OCI-LY3 (cell line): Measurements from ENCODE around the gene PROSER3.

ENCODE experiments used
- H2AFZ ChIP-seq: fragments of 200-600, 300-600 bp; shearing (Covaris generic); 2 replicates; pipeline ENCODE4 v1.6.0; 2014; ENCODE audit warnings: antibody characterized with exemption, low read depth, low read length
- H3K27ac ChIP-seq: fragments of 200-600, 300-600 bp; sonication (generic); 2 replicates; pipeline ENCODE4 v1.5.1; 2014; ENCODE audit warnings: mild to moderate bottlenecking, low read length, moderate library complexity, mixed read lengths
- H3K27me3 ChIP-seq: fragments of 200-600, 300-600 bp; sonication (generic); 2 replicates; pipeline ENCODE4 v1.6.1; 2014; ENCODE audit warnings: low read depth, low read length, mixed read lengths
- H3K36me3 ChIP-seq: fragments of 200-600, 300-600 bp; sonication (generic); replicated peaks from 2 replicates; pipeline ENCODE3; 2014; ENCODE audit warnings: low read depth, low read length, mixed read lengths
- H3K4me1 ChIP-seq: fragments of 300-600, 200-600 bp; sonication (generic); 2 replicates; pipeline ENCODE4 v1.6.1; 2014; ENCODE audit warnings: low read length, mixed read lengths
- H3K4me2 ChIP-seq: fragments of 200-600, 300-600 bp; sonication (generic); 2 replicates; pipeline ENCODE4 v1.6.1; 2014; ENCODE audit warnings: low read length, mixed read lengths
- H3K4me3 ChIP-seq: fragments of 300-600, 200-600 bp; sonication (generic); 2 replicates; pipeline ENCODE4 v1.5.1; 2014; ENCODE audit warnings: antibody characterized with exemption, mild to moderate bottlenecking, low read length, moderate library complexity
- H3K79me2 ChIP-seq: fragments of 300-600, 200-600 bp; shearing (Covaris generic); 2 replicates; pipeline ENCODE4 v1.6.1; 2014; ENCODE audit warnings: mild to moderate bottlenecking, low read length, mixed read lengths
- H3K9ac ChIP-seq: fragments of 300-600, 200-600 bp; shearing (Covaris generic); 2 replicates; pipeline ENCODE4 v1.6.0; 2014; ENCODE audit warnings: mild to moderate bottlenecking, low read length, moderate library complexity
- H3K9me3 ChIP-seq: fragments of 200-600, 300-600 bp; shearing (Covaris generic); 2 replicates; pipeline ENCODE4 v1.6.1; 2014; ENCODE audit warnings: low read length, mixed read lengths; ENCODE audit not compliant: insufficient read depth
- H4K20me1 ChIP-seq: fragments of 200-600, 300-600 bp; sonication (generic); 2 replicates; pipeline ENCODE4 v1.6.1; 2016; ENCODE audit warnings: low read length, mixed read lengths; ENCODE audit not compliant: insufficient read depth
- CTCF ChIP-seq: fragments of 200-600, 300-600 bp; sonication (generic); IDR thresholded peaks from 2 replicates; pipeline ENCODE4 v1.5.1; 2014; ENCODE audit warnings: antibody characterized with exemption, low read length, low read depth
- EZH2phosphoT487 ChIP-seq: fragments of 200-600 bp; shearing (Covaris generic); IDR thresholded peaks from 2 replicates; pipeline ENCODE4 v1.6.1; 2018; ENCODE audit warnings: antibody characterized with exemption, mixed run types, low read depth

PROSER3 gene

GRCh38 chr19:35806597-35806996, 48.6 kb downstream of the PROSER3 start:
- H3K4me2 ChIP-seq, result no peak overlapping the region

GRCh38 chr19:35807633-35808032, 49.7 kb downstream of the PROSER3 start:
- Histone ChIP-seq H3K9ac (no peak overlapping the region), H3K36me3 (no peaks in the 10 kb centered on the region), H3K4me1 (no peaks in the 10 kb centered on the region), H3K4me2 (no peak overlapping the region), H3K79me2 (no peaks in the 10 kb centered on the region), H3K27me3 (0 out of 2 replicates have a peak, but pooled peaks cover 4% of the 10 kb centered on the region), H3K27ac (no peak overlapping the region), H2AFZ (no peak overlapping the region), H4K20me1 (no peaks in the 10 kb centered on the region), H3K9me3 (no peaks in the 10 kb centered on the region), H3K4me3 (no peak overlapping the region)
- TF ChIP-seq CTCF, result no peak
- no peak for TF ChIP-seq EZH2phosphoT487

More at GRCh38 chr19:35806597-35806996, 48.6 kb downstream of the PROSER3 start:
- Histone ChIP-seq H3K4me3 (no peak overlapping the region), H3K79me2 (no peaks in the 10 kb centered on the region), H4K20me1 (no peaks in the 10 kb centered on the region), H3K27ac (no peak overlapping the region), H3K27me3 (0 out of 2 replicates have a peak, but pooled peaks cover 4% of the 10 kb centered on the region), H3K4me1 (no peaks in the 10 kb centered on the region), H3K36me3 (no peaks in the 10 kb centered on the region), H2AFZ (no peak overlapping the region), H3K9ac (no peak overlapping the region), H3K9me3 (no peaks in the 10 kb centered on the region)
- TF ChIP-seq CTCF (no peak), EZH2phosphoT487 (no peak)

- no peak overlapping the region for H3K4me3 ChIP-seq
- H3K79me2 ChIP-seq, result no peaks in the 10 kb centered on the region
- no peaks in the 10 kb centered on the region for H3K36me3 ChIP-seq
- no peak overlapping the region for H3K9ac ChIP-seq
- H4K20me1 ChIP-seq, result no peaks in the 10 kb centered on the region
- TF ChIP-seq EZH2phosphoT487, result no peak
- no peak for TF ChIP-seq CTCF
- H3K9me3 ChIP-seq, result no peaks in the 10 kb centered on the region
- no peak overlapping the region for H3K27ac ChIP-seq
- H3K4me1 ChIP-seq, result no peaks in the 10 kb centered on the region
- H3K27me3 ChIP-seq, result 0 out of 2 replicates have a peak, but pooled peaks cover 7% of the 10 kb centered on the region
- no peak overlapping the region for H2AFZ ChIP-seq
- no peak overlapping the region for H3K4me2 ChIP-seq
Observed at GRCh38 chr19:35811317-35812219, 53.6 kb downstream of the PROSER3 start.

- Histone ChIP-seq H3K36me3 (no peaks in the 10 kb centered on the region), H3K4me1 (no peaks in the 10 kb centered on the region), H2AFZ (no peak within 1 kb of the TSS), H3K79me2 (no peaks in the 10 kb centered on the region), H3K9me3 (no peaks in the 10 kb centered on the region), H3K27me3 (0 out of 2 replicates have a peak, but pooled peaks cover 7% of the 10 kb centered on the region), H3K4me3 (no peak within 1 kb of the TSS), H3K27ac (no peak within 1 kb of the TSS), H4K20me1 (no peaks in the 10 kb centered on the region), H3K4me2 (no peak within 1 kb of the TSS), H3K9ac (no peak within 1 kb of the TSS)
- TF ChIP-seq EZH2phosphoT487 (no peak), CTCF (no peak)
Observed at GRCh38 chr19:35812220-35813042, 54.5 kb downstream of the PROSER3 start, which contains the start of gene PRODH2. TSS of gene PRODH2 (minus strand) at chr19:35812845. CDS start at chr19:35812805, 40 bp downstream.
